ENCODE data around the gene ATG16L2.

The ATG16L2 gene

GRCh38 chr11:72836111-72836510, 21.9 kb downstream of the ATG16L2 start:
- H3K4me3 ChIP-seq (replicated peaks in 1 of 2; ENCODE audit: low read depth in 2 of 2, low read length in 2 of 2), result no peak overlapping the region
- peak; percentile 46 to 55 for DNase-seq (ENCODE audit: low read depth in 2 of 2)
- no peak for TF ChIP-seq CTCF (IDR thresholded peaks at IDR 0.05; ENCODE audit: low read depth, low read length)

GRCh38 chr11:72838691-72839305, 24.6 kb downstream of the ATG16L2 start:
- DNase-seq (ENCODE audit: low read depth in 2 of 2), result peak in 1 of 2 donors; percentile 54
- no peak overlapping the region for H3K4me3 ChIP-seq (replicated peaks in 1 of 2; ENCODE audit: low read depth in 2 of 2, low read length in 2 of 2)
- TF ChIP-seq CTCF (IDR thresholded peaks at IDR 0.05; ENCODE audit: low read depth, low read length), result no peak

- TF ChIP-seq CTCF (IDR thresholded peaks at IDR 0.05; ENCODE audit: low read depth, low read length), result no peak
- DNase-seq (ENCODE audit: low read depth in 2 of 2), result peak; percentile 85 to 92
- H3K4me3 ChIP-seq (replicated peaks in 1 of 2; ENCODE audit: low read depth in 2 of 2, low read length in 2 of 2), result no peak overlapping the region
Observed at GRCh38 chr11:72840780-72841179, 26.6 kb downstream of the ATG16L2 start.

GRCh38 chr11:72841397-72841796, 27.2 kb downstream of the ATG16L2 start:
- TF ChIP-seq CTCF (IDR thresholded peaks at IDR 0.05; ENCODE audit: low read depth, low read length), result no peak
- no peak for DNase-seq (ENCODE audit: low read depth in 2 of 2)
- H3K4me3 ChIP-seq (replicated peaks in 1 of 2; ENCODE audit: low read depth in 2 of 2, low read length in 2 of 2), result no peak overlapping the region

- H3K4me3 ChIP-seq (replicated peaks in 1 of 2; ENCODE audit: low read depth in 2 of 2, low read length in 2 of 2), result no peak overlapping the region
- DNase-seq (ENCODE audit: low read depth in 2 of 2), result no peak
- TF ChIP-seq CTCF (IDR thresholded peaks at IDR 0.05; ENCODE audit: low read depth, low read length), result no peak
Observed at GRCh38 chr11:72842126-72842525, 27.9 kb downstream of the ATG16L2 start.

GRCh38 chr11:72842653-72843330, 28.6 kb downstream of the ATG16L2 start:
- no peak for TF ChIP-seq CTCF (IDR thresholded peaks at IDR 0.05; ENCODE audit: low read depth, low read length)
- DNase-seq (ENCODE audit: low read depth in 2 of 2), result no peak
- no peak overlapping the region for H3K4me3 ChIP-seq (replicated peaks in 1 of 2; ENCODE audit: low read depth in 2 of 2, low read length in 2 of 2)
